Endodermal cell (in vitro differentiated cells): ENCODE measurements around the gene TRAK1. TPM values are rescaled to one million over a fixed set of nuclear protein-coding genes. Genes with fewer than 3 reads are reported as not detected.

Experiments
- DNase-seq: peaks from one replicate; pipeline ENCODE4 v3.0.0-alpha.2; 2017
- H3K27ac ChIP-seq: 2 replicates; pipeline ENCODE4 v1.5.1; 2013; ENCODE audit warnings: mild to moderate bottlenecking, low read depth, low read length, moderate library complexity
- H3K27me3 ChIP-seq: 2 replicates; pipeline ENCODE4 v1.6.1; 2013; ENCODE audit warnings: mild to moderate bottlenecking, low read length, moderate library complexity; ENCODE audit not compliant: insufficient read depth, control insufficient read depth, poor library complexity, severe bottlenecking
- H3K36me3 ChIP-seq: 2 replicates; pipeline ENCODE4 v1.7.0; 2013; ENCODE audit warnings: mild to moderate bottlenecking, low read length, moderate library complexity; ENCODE audit not compliant: control insufficient read depth, insufficient read depth
- H3K4me1 ChIP-seq: one replicate; pipeline ENCODE4 v1.7.0; 2013; ENCODE audit warnings: low read length; ENCODE audit not compliant: control insufficient read depth, insufficient read depth
- H3K4me3 ChIP-seq: 2 replicates; pipeline ENCODE4 v1.5.1; 2013; ENCODE audit warnings: mild to moderate bottlenecking, low read length, moderate library complexity
- H3K9ac ChIP-seq: 2 replicates; pipeline ENCODE4 v1.6.1; 2013; ENCODE audit warnings: mild to moderate bottlenecking, low read length, moderate library complexity; ENCODE audit not compliant: poor library complexity, severe bottlenecking; ENCODE audit errors: extremely low read depth
- H3K9me3 ChIP-seq: 2 replicates; pipeline ENCODE4 v1.6.1; 2013; ENCODE audit warnings: mild to moderate bottlenecking, low read length, moderate library complexity; ENCODE audit not compliant: control insufficient read depth
- H3K27ac Mint-ChIP-seq: 2 replicates; pipeline ENCODE4 v1.8.0; 2020; ENCODE audit warnings: mixed read lengths
- H3K27me3 Mint-ChIP-seq: 2 replicates; pipeline ENCODE4 v1.8.0; 2021; ENCODE audit warnings: mild to moderate bottlenecking, mixed read lengths; ENCODE audit not compliant: insufficient read depth
- H3K36me3 Mint-ChIP-seq: 2 replicates; pipeline ENCODE4 v1.8.0; 2020; ENCODE audit warnings: low read depth, mixed read lengths
- H3K4me1 Mint-ChIP-seq: 2 replicates; pipeline ENCODE4 v1.8.0; 2020; ENCODE audit warnings: mixed read lengths
- H3K4me3 Mint-ChIP-seq: 2 replicates; pipeline ENCODE4 v1.8.0; 2020; ENCODE audit warnings: mild to moderate bottlenecking, moderate library complexity, mixed read lengths
- H3K9me3 Mint-ChIP-seq: 2 replicates; pipeline ENCODE4 v1.8.0; 2020; ENCODE audit warnings: mild to moderate bottlenecking, mixed read lengths
- CTCF ChIP-seq: fragments of 200-600 bp; sonication (generic); conservative IDR thresholded peaks from 2 replicates; pipeline ENCODE4 v1.5.0; 2021; ENCODE audit warnings: antibody characterized with exemption, mild to moderate bottlenecking
- WGBS, 2 experiments: methylation state at CpG; one replicate each; pipeline versions ENCODE4 v1.1.5 to v1.1.7; 2013; ENCODE audit warnings: missing lambda C conversion rate in 2 of 2, mixed read lengths in 1 of 2; ENCODE audit not compliant: insufficient coverage in 1 of 2, insufficient read length in 1 of 2; 5-methylcytosine and 5-hydroxymethylcytosine counted together
- total RNA-seq, 2 donors: library from RNA; stranded (reverse); fragmentation: NEBNext Ultra II Directional in 1 of 2; extraction: Animal tissue kit (Norgen Biotek cat#: 25700) in 1 of 2; gene quantifications; 2 replicates in 1 of 2; 3 replicates in 1 of 2; pipeline ENCODE4 v1.2.1, GENCODE V29; 2021

TRAK1 gene
- total RNA-seq, 2 donors from 2014 or later = 29.8 to 31.0 TPM

DNA sequence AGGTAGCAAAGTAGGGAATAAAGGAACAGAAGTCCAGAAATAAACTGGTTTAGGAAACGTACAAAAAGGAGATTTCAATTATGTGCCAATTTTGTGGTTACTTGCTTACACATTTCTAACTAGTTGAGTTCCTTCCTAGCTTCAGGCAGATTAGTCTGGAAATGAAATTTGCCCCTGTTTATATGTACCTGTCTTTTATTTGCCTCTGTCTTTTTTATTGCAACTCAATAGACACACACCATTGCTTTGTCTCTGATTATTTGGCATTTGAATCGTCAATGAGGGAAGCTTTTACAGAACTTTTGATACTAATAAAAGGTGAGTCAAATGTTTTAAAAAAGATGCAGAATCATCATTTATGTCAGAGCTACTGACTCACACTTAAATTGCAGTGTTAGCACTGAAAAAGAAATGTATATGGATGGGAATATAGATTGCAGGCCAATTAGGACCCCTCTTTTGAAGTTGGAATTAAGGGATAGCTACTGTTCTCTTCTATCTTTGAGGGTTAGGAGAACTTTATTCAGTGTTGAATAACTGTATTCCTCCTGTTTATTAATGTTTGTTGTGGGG lies 60.5 kb downstream of the TRAK1 start:
- Histone ChIP-seq H3K27ac (no peak overlapping the region), H3K4me1 (peaks cover 6% of the 10 kb centered on the region), H3K36me3 (no peaks in the 10 kb centered on the region), H3K27me3 (no peaks in the 10 kb centered on the region), H3K4me3 (no peak overlapping the region), H3K9ac (no peak overlapping the region), H3K9me3 (no peaks in the 10 kb centered on the region)
- H3K4me3 Mint-ChIP-seq = no peak overlapping the region
- H3K27me3 Mint-ChIP-seq = no peaks in the 10 kb centered on the region
- H3K36me3 Mint-ChIP-seq = no peaks in the 10 kb centered on the region
- H3K27ac Mint-ChIP-seq = no peak overlapping the region
- WGBS, 2 experiments = 70 to 96% methylated on average over 2 of the region's 2 CpGs
- no peak for DNase-seq
- TF ChIP-seq CTCF = no peak
- H3K9me3 Mint-ChIP-seq = no peaks in the 10 kb centered on the region
- peaks cover 15% of the 10 kb centered on the region for H3K4me1 Mint-ChIP-seq

- Mint-ChIP-seq H3K9me3 (no peaks in the 10 kb centered on the region), H3K27ac (no peak overlapping the region), H3K27me3 (no peaks in the 10 kb centered on the region), H3K36me3 (no peaks in the 10 kb centered on the region), H3K4me3 (no peak overlapping the region), H3K4me1 (peaks cover 15% of the 10 kb centered on the region)
- DNase-seq = no peak
- TF ChIP-seq CTCF = no peak
- H3K9ac ChIP-seq = no peak overlapping the region
- no peaks in the 10 kb centered on the region for H3K27me3 ChIP-seq
- no peak overlapping the region for H3K27ac ChIP-seq
- H3K36me3 ChIP-seq = no peaks in the 10 kb centered on the region
- H3K4me1 ChIP-seq = peaks cover 6% of the 10 kb centered on the region
- no peaks in the 10 kb centered on the region for H3K9me3 ChIP-seq
- 92 to 95% methylated on average over 4 to 5 of the region's 5 CpGs for WGBS, 2 experiments
- H3K4me3 ChIP-seq = no peak overlapping the region
These were observed 61.0 kb downstream of the TRAK1 start for GRCh38 chr3:42152193-42152592.

GRCh38 chr3:42153039-42153438 lies 61.9 kb downstream of the TRAK1 start:
- Histone ChIP-seq H3K36me3 (no peaks in the 10 kb centered on the region), H3K4me3 (no peak overlapping the region), H3K27me3 (no peaks in the 10 kb centered on the region), H3K4me1 (peaks cover 6% of the 10 kb centered on the region), H3K9me3 (no peaks in the 10 kb centered on the region), H3K27ac (no peak overlapping the region), H3K9ac (no peak overlapping the region)
- no peaks in the 10 kb centered on the region for H3K36me3 Mint-ChIP-seq
- peaks cover 15% of the 10 kb centered on the region for H3K4me1 Mint-ChIP-seq
- TF ChIP-seq CTCF = no peak
- no peaks in the 10 kb centered on the region for H3K9me3 Mint-ChIP-seq
- no peak for DNase-seq
- H3K4me3 Mint-ChIP-seq = no peak overlapping the region
- no peaks in the 10 kb centered on the region for H3K27me3 Mint-ChIP-seq
- no peak overlapping the region for H3K27ac Mint-ChIP-seq
- 95 to 100% methylated on average over 3 to 4 of the region's 4 CpGs for WGBS, 2 experiments
